K562 (cell line): Measurements from ENCODE around the gene IL1B. TPM values are rescaled to one million over a fixed set of nuclear protein-coding genes. Genes with fewer than 3 reads are reported as not detected.

ENCODE experiments used
- ARID2 ChIP-seq: fragments of 450-650 bp; IDR thresholded peaks from 2 replicates; pipeline ENCODE4 v1.6.1; 2017; ENCODE audit warnings: antibody characterized with exemption, mild to moderate bottlenecking
- BDP1 ChIP-seq: IDR thresholded peaks from 3 replicates; pipeline ENCODE4 v1.6.1; 2011; ENCODE audit not compliant: insufficient read length, insufficient read depth
- CEBPB ChIP-seq: fragments of 450-650 bp; IDR thresholded peaks from 2 replicates; pipeline ENCODE4 v1.6.1; 2016; ENCODE audit warnings: missing genetic modification characterization, missing compliant biosample characterization
- ETS2 ChIP-seq: IDR thresholded peaks from 2 replicates; pipeline ENCODE4 v1.6.1; 2016; ENCODE audit warnings: borderline replicate concordance, missing genetic modification characterization, mild to moderate bottlenecking, moderate library complexity, missing compliant biosample characterization; ENCODE audit not compliant: poor library complexity, severe bottlenecking
- FOXM1 ChIP-seq, 2 experiments: fragments of 450-650 bp in 1 of 2; sonication (generic) in 1 of 2; formaldehyde crosslinking in 1 of 2; IDR thresholded peaks; 2 replicates each; pipeline versions ENCODE4 v1.6.1 to v1.9.0; 2017 to 2022; ENCODE audit warnings: low read depth in 2 of 2, mild to moderate bottlenecking in 2 of 2, missing genetic modification reagents in 1 of 2, moderate library complexity in 1 of 2
- HNRNPK ChIP-seq: fragments of 200-400 bp; formaldehyde crosslinking; IDR thresholded peaks from one replicate; pipeline ENCODE4 v1.6.1; 2018; ENCODE audit warnings: mild to moderate bottlenecking, low read depth, low read length; ENCODE audit not compliant: poor library complexity, severe bottlenecking
- JUND ChIP-seq, 2 experiments: IDR thresholded peaks; 2 replicates in 1 of 2; 3 replicates in 1 of 2; pipeline ENCODE4 v1.6.1; 2011; ENCODE audit warnings: borderline replicate concordance in 2 of 2, low read depth in 2 of 2, low read length in 2 of 2, improper control_type of control experiment in 1 of 2, missing biosample characterization in 1 of 2, missing genetic modification characterization in 1 of 2, missing genetic modification reagents in 1 of 2
- KAT8 ChIP-seq: fragments of 450-650 bp; IDR thresholded peaks from 2 replicates; pipeline ENCODE4 v1.6.1; 2016; ENCODE audit warnings: low read depth, mild to moderate bottlenecking
- MCM3 ChIP-seq: fragments of 450-650 bp; IDR thresholded peaks from 2 replicates; pipeline ENCODE4 v1.6.1; 2016
- NCOA2 ChIP-seq, 2 experiments: fragments of 450-650 bp; IDR thresholded peaks; 2 replicates each; pipeline ENCODE4 v1.6.1; 2018; ENCODE audit warnings: mild to moderate bottlenecking in 2 of 2, moderate library complexity in 1 of 2; ENCODE audit not compliant: partially characterized antibody in 2 of 2
- NFE2L1 ChIP-seq: fragments of 450-650 bp; IDR thresholded peaks from 2 replicates; pipeline ENCODE4 v1.6.1; 2016; ENCODE audit warnings: missing genetic modification characterization, low read depth, mild to moderate bottlenecking, missing compliant biosample characterization, moderate library complexity, borderline replicate concordance
- PHF21A ChIP-seq: fragments of 450-650 bp; IDR thresholded peaks from 2 replicates; pipeline ENCODE4 v1.6.1; 2017; ENCODE audit warnings: low read depth, borderline replicate concordance
- PHTF2 ChIP-seq: fragments of 250-450 bp; sonication (Bioruptor Pico); IDR thresholded peaks from 2 replicates; pipeline ENCODE4 v1.5.0; 2021; ENCODE audit warnings: mild to moderate bottlenecking
- SAP30 ChIP-seq: fragments of 200-600 bp; sonication (generic); IDR thresholded peaks from 2 replicates; pipeline ENCODE4 v1.6.1; 2012; ENCODE audit warnings: borderline replicate concordance, low read depth, mild to moderate bottlenecking, moderate library complexity, low read length, control low read depth, inconsistent platforms; ENCODE audit not compliant: insufficient read depth, poor library complexity, severe bottlenecking
- SREBF1 ChIP-seq: fragments of 150-350 bp; IDR thresholded peaks from 2 replicates; pipeline ENCODE4 v1.6.1; 2014; ENCODE audit warnings: antibody characterized with exemption, low read depth, low read length, borderline replicate concordance
- SRF ChIP-seq, 2 experiments: fragments of 250-450, 450-650 bp in 1 of 2; sonication (Bioruptor Pico) in 1 of 2; sonication (generic) in 1 of 2; formaldehyde crosslinking; IDR thresholded peaks; 2 replicates each; pipeline versions ENCODE4 v1.5.0 to v1.5.1; 2020 to 2022; ENCODE audit warnings: mild to moderate bottlenecking in 1 of 2, missing genetic modification reagents in 1 of 2
- TBL1XR1 ChIP-seq, 2 experiments: IDR thresholded peaks; 2 replicates each; pipeline ENCODE4 v1.6.1; 2012; ENCODE audit warnings: improper control_type of control experiment in 2 of 2, low read length in 2 of 2, mild to moderate bottlenecking in 1 of 2
- TCFL5 ChIP-seq: fragments of 250-450 bp; sonication (Bioruptor Pico); conservative IDR thresholded peaks from 2 replicates; pipeline ENCODE4 v1.6.1; 2021; ENCODE audit warnings: mild to moderate bottlenecking, moderate library complexity, matching md5 sums
- ZFP30 ChIP-seq: fragments of 250-450 bp; sonication (Bioruptor Pico); IDR thresholded peaks from 2 replicates; pipeline ENCODE4 v1.8.0; 2022; ENCODE audit warnings: moderate library complexity, mild to moderate bottlenecking, inconsistent platforms, borderline replicate concordance
- ZKSCAN8 ChIP-seq: fragments of 200-800 bp; sonication (Bioruptor generic); IDR thresholded peaks from 2 replicates; pipeline ENCODE4 v1.6.1; 2016; ENCODE audit warnings: missing genetic modification characterization, missing compliant biosample characterization
- ZNF121 ChIP-seq: sonication (generic); formaldehyde crosslinking; conservative IDR thresholded peaks from 2 replicates; pipeline ENCODE4 v1.8.0; 2022; ENCODE audit warnings: missing genetic modification reagents
- ZNF133 ChIP-seq: fragments of 250-450 bp; sonication (Bioruptor Pico); IDR thresholded peaks from 2 replicates; pipeline ENCODE4 v1.4.0; 2020; ENCODE audit warnings: mild to moderate bottlenecking
- ZZZ3 ChIP-seq: fragments of 450-650 bp; IDR thresholded peaks from 2 replicates; pipeline ENCODE4 v1.6.1; 2016; ENCODE audit warnings: antibody characterized with exemption, mild to moderate bottlenecking, moderate library complexity
- polyA plus RNA-seq, 8 experiments: library from polyadenylated mRNA; depleted of rRNA in 4 of 8; stranded (reverse) in 5 of 8; unstranded in 3 of 8; fragments of >200 nt; fragmentation: Nextera tagmentation in 2 of 8; fragmentation: Illumina TruSeq in 1 of 8; extraction: Ambion mirVana in 2 of 8; extraction: Trizol in 1 of 8; gene quantifications; 2 replicates each; pipeline versions ENCODE4 v1.2.1 to v1.2.3, GENCODE V29; 2011 to 2014; ENCODE audit warnings: inconsistent platforms in 1 of 8, missing spikeins in 1 of 8
- total RNA-seq, 7 experiments: library from RNA; depleted of rRNA in 6 of 7; stranded (reverse); fragments of >200 nt in 6 of 7; fragmentation: Illumina TruSeq in 2 of 7; extraction: Trizol in 2 of 7; gene quantifications; 2 replicates each; pipeline versions ENCODE4 v1.2.1 to v1.2.3, GENCODE V29; 2011 to 2021; ENCODE audit warnings: low replicate concordance in 1 of 7
- TF ChIP-seq, protein P1 (sequence below): sonication (generic); formaldehyde crosslinking; IDR thresholded peaks from 2 replicates; pipeline ENCODE4 v1.8.1; 2023; ENCODE audit warnings: mild to moderate bottlenecking, missing genetic modification reagents
- TF ChIP-seq, protein P2 (sequence below): sonication (generic); formaldehyde crosslinking; IDR thresholded peaks from 2 replicates; pipeline ENCODE4 v1.8.1; 2023; ENCODE audit warnings: mild to moderate bottlenecking, missing genetic modification reagents, moderate library complexity

Gene IL1B
- total and polyA plus RNA-seq, 9 of the 15 experiments (the other 6 are each of a cell fraction or from before 2014, with no cell fraction given): 0.29 TPM; not detected in 8

DNA sequence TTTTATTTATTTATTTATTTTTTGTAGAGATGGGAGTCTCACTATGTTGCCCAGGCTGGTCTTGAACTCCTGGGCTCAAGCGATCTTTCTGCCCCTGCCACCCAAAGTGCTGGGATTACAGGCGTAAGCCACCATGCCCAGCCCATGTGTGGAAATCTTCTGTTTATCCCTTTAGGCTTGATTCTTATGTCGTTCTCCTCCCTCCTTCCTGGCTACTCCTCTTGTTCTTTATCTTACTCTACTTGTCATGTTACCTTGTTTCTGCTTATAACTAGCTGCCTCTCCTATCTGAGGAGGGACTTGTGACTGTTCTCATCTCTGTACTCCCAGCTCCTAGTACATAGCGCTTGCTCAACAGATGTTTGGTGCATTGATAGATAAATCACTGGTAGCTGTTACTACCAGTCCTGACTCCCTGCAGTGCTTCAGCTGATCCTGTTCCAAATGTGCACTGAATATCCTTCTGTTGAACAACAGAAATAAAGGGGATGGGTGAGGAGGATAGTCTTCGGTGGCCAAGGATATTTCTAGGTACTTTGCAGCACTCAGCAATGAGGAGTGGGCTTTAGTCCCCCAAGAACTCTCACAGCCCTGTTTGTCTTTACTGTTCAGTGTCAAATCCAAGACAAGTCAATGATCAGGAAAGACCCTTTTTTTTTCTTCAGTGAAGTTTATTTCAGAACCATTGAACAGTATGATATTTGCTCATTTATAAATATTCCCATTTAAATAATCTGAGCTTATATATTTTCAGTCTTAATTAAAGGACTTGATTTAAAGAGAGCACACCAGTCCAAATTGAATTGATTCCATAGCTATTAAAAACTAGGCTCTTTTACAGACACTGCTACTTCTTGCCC is 7.2 kb downstream of the IL1B start (continued):
- TF ChIP-seq SAP30 (no peak), FOXM1 (IDR thresholded peaks at IDR 0.05; ENCODE audit: low read depth) (0 out of 2 replicates have a peak, but pooled peaks have one; percentile 54), FOXM1 (CRISPR knock-in tag; IDR thresholded peaks at IDR 0.05; ENCODE audit: low read depth) (no peak), TCFL5 (CRISPR knock-in tag) (no peak), ETS2 (tag) (no peak), NCOA2 (IDR thresholded peaks at IDR 0.05; ENCODE audit: partially characterized antibody in 2 of 2) (no peak), ZNF133 (CRISPR knock-in tag) (no peak), HNRNPK (no peak), MCM3 (no peak), PHTF2 (CRISPR knock-in tag) (no peak), ZKSCAN8 (CRISPR knock-in tag) (no peak), SREBF1 (no peak), ZNF121 (CRISPR knock-in tag) (no peak), KAT8 (no peak), TBL1XR1 (IDR thresholded peaks at IDR 0.05; ENCODE audit: low read length in 2 of 2) (no peak), JUND (IDR thresholded peaks at IDR 0.05; ENCODE audit: borderline replicate concordance, low read depth, low read length) (no peak), JUND (tag; IDR thresholded peaks at IDR 0.05; ENCODE audit: borderline replicate concordance, low read depth, low read length) (no peak; the same call in 2 of the 3 replicates), SRF (CRISPR knock-in tag; IDR thresholded peaks at IDR 0.05) (no peak), ZFP30 (no peak), CEBPB (tag) (peak; percentile 78), BDP1 (no peak), ARID2 (no peak), PHF21A (no peak), NFE2L1 (tag) (no peak), ZZZ3 (no peak)
- TF ChIP-seq, protein P1, sequence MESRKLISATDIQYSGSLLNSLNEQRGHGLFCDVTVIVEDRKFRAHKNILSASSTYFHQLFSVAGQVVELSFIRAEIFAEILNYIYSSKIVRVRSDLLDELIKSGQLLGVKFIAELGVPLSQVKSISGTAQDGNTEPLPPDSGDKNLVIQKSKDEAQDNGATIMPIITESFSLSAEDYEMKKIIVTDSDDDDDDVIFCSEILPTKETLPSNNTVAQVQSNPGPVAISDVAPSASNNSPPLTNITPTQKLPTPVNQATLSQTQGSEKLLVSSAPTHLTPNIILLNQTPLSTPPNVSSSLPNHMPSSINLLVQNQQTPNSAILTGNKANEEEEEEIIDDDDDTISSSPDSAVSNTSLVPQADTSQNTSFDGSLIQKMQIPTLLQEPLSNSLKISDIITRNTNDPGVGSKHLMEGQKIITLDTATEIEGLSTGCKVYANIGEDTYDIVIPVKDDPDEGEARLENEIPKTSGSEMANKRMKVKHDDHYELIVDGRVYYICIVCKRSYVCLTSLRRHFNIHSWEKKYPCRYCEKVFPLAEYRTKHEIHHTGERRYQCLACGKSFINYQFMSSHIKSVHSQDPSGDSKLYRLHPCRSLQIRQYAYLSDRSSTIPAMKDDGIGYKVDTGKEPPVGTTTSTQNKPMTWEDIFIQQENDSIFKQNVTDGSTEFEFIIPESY (CRISPR knock-in tag): no peak
- TF ChIP-seq, protein P2, sequence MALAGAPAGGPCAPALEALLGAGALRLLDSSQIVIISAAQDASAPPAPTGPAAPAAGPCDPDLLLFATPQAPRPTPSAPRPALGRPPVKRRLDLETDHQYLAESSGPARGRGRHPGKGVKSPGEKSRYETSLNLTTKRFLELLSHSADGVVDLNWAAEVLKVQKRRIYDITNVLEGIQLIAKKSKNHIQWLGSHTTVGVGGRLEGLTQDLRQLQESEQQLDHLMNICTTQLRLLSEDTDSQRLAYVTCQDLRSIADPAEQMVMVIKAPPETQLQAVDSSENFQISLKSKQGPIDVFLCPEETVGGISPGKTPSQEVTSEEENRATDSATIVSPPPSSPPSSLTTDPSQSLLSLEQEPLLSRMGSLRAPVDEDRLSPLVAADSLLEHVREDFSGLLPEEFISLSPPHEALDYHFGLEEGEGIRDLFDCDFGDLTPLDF (CRISPR knock-in tag): no peak
